ENCODE measurements around the gene BRD4.

BRD4 gene

DNA sequence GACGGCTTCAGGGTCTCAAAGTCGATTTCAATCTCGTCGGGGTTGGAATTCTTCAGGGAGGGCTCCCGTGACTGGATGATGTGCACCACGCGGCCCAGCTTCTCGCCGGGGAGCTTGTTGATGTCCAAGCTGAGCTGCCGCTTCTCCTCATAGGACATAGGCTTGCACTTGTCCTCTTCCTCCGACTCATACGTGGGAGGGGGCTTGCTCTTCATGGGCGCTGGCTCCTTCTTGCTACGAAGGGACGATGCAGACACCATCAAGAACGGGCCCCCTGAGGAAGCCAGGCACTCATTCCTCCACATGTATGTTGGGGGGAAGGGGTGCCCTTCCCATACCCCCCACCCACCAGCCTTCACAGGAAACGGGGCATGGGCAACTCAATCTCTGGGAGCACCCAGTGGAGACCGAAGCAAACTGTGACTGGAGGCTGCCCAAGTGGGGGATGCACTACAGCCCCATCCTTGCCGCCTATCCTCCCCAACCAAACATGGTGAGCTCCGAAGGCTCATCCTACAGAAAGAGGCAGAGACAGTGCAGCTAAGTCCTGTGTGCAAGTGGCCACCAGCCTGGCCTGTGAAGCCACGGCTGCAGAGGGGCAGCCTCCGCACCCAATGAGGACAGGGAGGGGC lies 76.9 kb downstream of the BRD4 start:
- CTCF ChIA-PET: interaction anchor here (0.6 to 1.5 kb wide), 2 partner anchors 79 to 101 kb away, joined by 3 to 7 read pairs; no protein-coding TSS in a partner anchor
- TF ChIP-seq PRDM10 (tag by site-specific recombination; IDR thresholded peaks at IDR 0.05): no peak
- TF ChIP-seq PATZ1 (tag by site-specific recombination; IDR thresholded peaks at IDR 0.05): no peak
- no peak for TF ChIP-seq FEZF1 (tag by site-specific recombination; IDR thresholded peaks at IDR 0.05)
- TF ChIP-seq, protein P1, sequence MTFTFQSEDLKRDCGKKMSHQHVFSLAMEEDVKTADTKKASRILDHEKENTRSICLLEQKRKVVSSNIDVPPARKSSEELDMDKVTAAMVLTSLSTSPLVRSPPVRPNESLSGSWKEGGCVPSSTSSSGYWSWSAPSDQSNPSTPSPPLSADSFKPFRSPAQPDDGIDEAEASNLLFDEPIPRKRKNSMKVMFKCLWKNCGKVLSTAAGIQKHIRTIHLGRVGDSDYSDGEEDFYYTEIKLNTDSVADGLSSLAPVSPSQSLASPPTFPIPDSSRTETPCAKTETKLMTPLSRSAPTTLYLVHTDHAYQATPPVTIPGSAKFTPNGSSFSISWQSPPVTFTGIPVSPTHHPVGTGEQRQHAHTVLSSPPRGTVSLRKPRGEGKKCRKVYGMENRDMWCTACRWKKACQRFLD (tag by site-specific recombination; IDR thresholded peaks at IDR 0.05): no peak
- TF ChIP-seq ZNF629 (tag by site-specific recombination; IDR thresholded peaks at IDR 0.05): no peak
- no peak for TF ChIP-seq ZNF394 (tag by site-specific recombination; IDR thresholded peaks at IDR 0.05; ENCODE audit: borderline replicate concordance)
- TF ChIP-seq ZBTB26 (tag by site-specific recombination; optimal IDR thresholded peaks at IDR 0.05): no peak
- TF ChIP-seq, protein P2, sequence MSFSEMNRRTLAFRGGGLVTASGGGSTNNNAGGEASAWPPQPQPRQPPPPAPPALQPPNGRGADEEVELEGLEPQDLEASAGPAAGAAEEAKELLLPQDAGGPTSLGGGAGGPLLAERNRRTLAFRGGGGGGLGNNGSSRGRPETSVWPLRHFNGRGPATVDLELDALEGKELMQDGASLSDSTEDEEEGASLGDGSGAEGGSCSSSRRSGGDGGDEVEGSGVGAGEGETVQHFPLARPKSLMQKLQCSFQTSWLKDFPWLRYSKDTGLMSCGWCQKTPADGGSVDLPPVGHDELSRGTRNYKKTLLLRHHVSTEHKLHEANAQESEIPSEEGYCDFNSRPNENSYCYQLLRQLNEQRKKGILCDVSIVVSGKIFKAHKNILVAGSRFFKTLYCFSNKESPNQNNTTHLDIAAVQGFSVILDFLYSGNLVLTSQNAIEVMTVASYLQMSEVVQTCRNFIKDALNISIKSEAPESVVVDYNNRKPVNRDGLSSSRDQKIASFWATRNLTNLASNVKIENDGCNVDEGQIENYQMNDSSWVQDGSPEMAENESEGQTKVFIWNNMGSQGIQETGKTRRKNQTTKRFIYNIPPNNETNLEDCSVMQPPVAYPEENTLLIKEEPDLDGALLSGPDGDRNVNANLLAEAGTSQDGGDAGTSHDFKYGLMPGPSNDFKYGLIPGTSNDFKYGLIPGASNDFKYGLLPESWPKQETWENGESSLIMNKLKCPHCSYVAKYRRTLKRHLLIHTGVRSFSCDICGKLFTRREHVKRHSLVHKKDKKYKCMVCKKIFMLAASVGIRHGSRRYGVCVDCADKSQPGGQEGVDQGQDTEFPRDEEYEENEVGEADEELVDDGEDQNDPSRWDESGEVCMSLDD (tag by site-specific recombination; IDR thresholded peaks at IDR 0.05): no peak
- TF ChIP-seq ZNF830 (tag by site-specific recombination; IDR thresholded peaks at IDR 0.05; ENCODE audit: low read depth): no peak
- no peak for TF ChIP-seq ZNF48 (tag by site-specific recombination; IDR thresholded peaks at IDR 0.05)
- no peak for TF ChIP-seq ZNF157 (tag by site-specific recombination; IDR thresholded peaks at IDR 0.05)
- TF ChIP-seq PRDM6 (tag by site-specific recombination; IDR thresholded peaks at IDR 0.05): no peak
- TF ChIP-seq, protein P3, sequence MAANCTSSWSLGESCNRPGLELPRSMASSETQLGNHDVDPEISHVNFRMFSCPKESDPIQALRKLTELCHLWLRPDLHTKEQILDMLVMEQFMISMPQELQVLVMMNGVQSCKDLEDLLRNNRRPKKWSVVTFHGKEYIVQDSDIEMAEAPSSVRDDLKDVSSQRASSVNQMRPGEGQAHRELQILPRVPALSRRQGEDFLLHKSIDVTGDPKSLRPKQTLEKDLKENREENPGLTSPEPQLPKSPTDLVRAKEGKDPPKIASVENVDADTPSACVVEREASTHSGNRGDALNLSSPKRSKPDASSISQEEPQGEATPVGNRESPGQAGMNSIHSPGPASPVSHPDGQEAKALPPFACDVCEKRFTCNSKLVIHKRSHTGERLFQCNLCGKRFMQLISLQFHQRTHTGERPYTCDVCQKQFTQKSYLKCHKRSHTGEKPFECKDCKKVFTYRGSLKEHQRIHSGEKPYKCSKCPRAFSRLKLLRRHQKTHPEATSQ (tag by site-specific recombination; IDR thresholded peaks at IDR 0.05): no peak
- no peak for TF ChIP-seq ZNF10 (tag by site-specific recombination; IDR thresholded peaks at IDR 0.05)
- TF ChIP-seq ZNF529 (tag by site-specific recombination; IDR thresholded peaks at IDR 0.05; ENCODE audit: insufficient replicate concordance): no peak
- TF ChIP-seq ZNF623 (tag by site-specific recombination; IDR thresholded peaks at IDR 0.05): no peak
- no peak for TF ChIP-seq ZNF670 (tag by site-specific recombination; IDR thresholded peaks at IDR 0.05; ENCODE audit: low read depth)
- TF ChIP-seq ZNF549 (tag by site-specific recombination; IDR thresholded peaks at IDR 0.05): no peak
- no peak for TF ChIP-seq ZBTB1 (tag by site-specific recombination; IDR thresholded peaks at IDR 0.05)
- POLR2A ChIA-PET: no interaction called here
- no peak overlapping the region for H3K27ac ChIP-seq (ENCODE audit: extremely low read depth, low read depth, low read length)
- H3K4me3 ChIP-seq (ENCODE audit: low read depth, low read length): no peak overlapping the region
- H3K9me3 ChIP-seq (ENCODE audit: control insufficient read depth, insufficient read depth, low read depth, low read length): no peaks in the 10 kb centered on the region
- no peaks in the 10 kb centered on the region for H3K4me1 ChIP-seq (ENCODE audit: control insufficient read depth, insufficient read depth, low read length)
- peaks cover 21 to 91% of the 10 kb centered on the region in 2 experiments; a peak in 2 of 3 replicates for H3K36me3 ChIP-seq (ENCODE audit: control insufficient read depth in 2 of 2, insufficient read depth in 1 of 2, low read length in 2 of 2)

Data from HEK293 (cell line).